CD4-positive, alpha-beta T cell (primary cell): Measurements from ENCODE around the gene EHHADH. TPM values are rescaled to one million over a fixed set of nuclear protein-coding genes. Genes with fewer than 3 reads are reported as not detected.
"Not testable (repeated sequence)": the region's sequence is repeated elsewhere in the genome, so short reads cannot be mapped to it uniquely, and the experiment has no call there.

Experiments used
- ATAC-seq: fragments of 200-7000 bp; cut with Tn5 transposase; one replicate; pipeline ENCODE4 v1.10.0; 2022; ENCODE audit warnings: mild to moderate bottlenecking; ENCODE audit not compliant: poor library complexity
- CTCF ChIA-PET: fragments of 350-600 bp; sonication (Branson Sonifier 250); formaldehyde crosslinking; loops from one replicate; lab custom pipeline; 2021; ENCODE audit warnings: antibody characterized with exemption, inconsistent platforms; lab: Charles Lee
- POLR2A ChIA-PET: fragments of 350-600 bp; sonication (Branson Sonifier 250); formaldehyde crosslinking; loops from one replicate; lab custom pipeline; 2021; ENCODE audit warnings: antibody characterized with exemption, inconsistent platforms; lab: Charles Lee
- DNase-seq, 14 experiments: peaks; one replicate each; pipeline ENCODE4 v3.0.0-alpha.2; 2013 to 2020; ENCODE audit warnings: mixed read lengths in 2 of 14
- H3K27ac ChIP-seq, 2 donors: one replicate each; pipeline versions ENCODE4 v1.5.1 to v1.7.0; 2013; ENCODE audit warnings: low read length in 2 of 2, low read depth in 1 of 2, mild to moderate bottlenecking in 1 of 2
- H3K27me3 ChIP-seq, 2 experiments: 1 replicate in 1 of 2; 2 replicates in 1 of 2; pipeline versions ENCODE4 v1.6.1 to v1.7.0; 2013; ENCODE audit warnings: low read length in 2 of 2, control low read depth in 1 of 2, mild to moderate bottlenecking in 1 of 2, moderate library complexity in 1 of 2; ENCODE audit not compliant: insufficient read depth in 2 of 2, control insufficient read depth in 1 of 2
- H3K36me3 ChIP-seq: one replicate; pipeline ENCODE4 v1.6.1; 2013; ENCODE audit warnings: low read length, control low read depth; ENCODE audit not compliant: insufficient read depth
- H3K4me1 ChIP-seq: one replicate; pipeline ENCODE4 v1.6.1; 2013; ENCODE audit warnings: low read length, control low read depth; ENCODE audit not compliant: insufficient read depth
- H3K4me3 ChIP-seq: one replicate; pipeline ENCODE4 v1.5.1; 2013; ENCODE audit warnings: mild to moderate bottlenecking, low read length, moderate library complexity
- H3K9me3 ChIP-seq, 2 experiments: 1 replicate in 1 of 2; 2 replicates in 1 of 2; pipeline versions ENCODE4 v1.6.1 to v1.7.0; 2013; ENCODE audit warnings: low read length in 2 of 2, mild to moderate bottlenecking in 2 of 2, control low read depth in 1 of 2, moderate library complexity in 1 of 2; ENCODE audit not compliant: control insufficient read depth in 1 of 2, insufficient read depth in 1 of 2
- H3K27ac Mint-ChIP-seq: one replicate; pipeline ENCODE4 v1.8.0; 2020; ENCODE audit warnings: mixed read lengths
- H3K27me3 Mint-ChIP-seq: one replicate; pipeline ENCODE4 v1.8.0; 2021; ENCODE audit warnings: mixed read lengths
- H3K36me3 Mint-ChIP-seq: one replicate; pipeline ENCODE4 v1.8.0; 2021; ENCODE audit warnings: low read depth, mixed read lengths
- H3K4me1 Mint-ChIP-seq: one replicate; pipeline ENCODE4 v1.8.0; 2021; ENCODE audit warnings: low read depth, mixed read lengths
- H3K4me3 Mint-ChIP-seq: one replicate; pipeline ENCODE4 v1.8.0; 2020; ENCODE audit warnings: mild to moderate bottlenecking, mixed read lengths
- H3K9me3 Mint-ChIP-seq: one replicate; pipeline ENCODE4 v1.8.0; 2020; ENCODE audit warnings: mixed read lengths
- CTCF ChIP-seq: fragments of 200-600 bp; IDR thresholded peaks from one replicate; pipeline ENCODE4 v1.8.0; 2022; ENCODE audit warnings: antibody characterized with exemption, mild to moderate bottlenecking
- intact Hi-C, 2 experiments: fragments of 100-400 bp; cut with DNase I in 1 of 2; cut with micrococcal nuclease in 1 of 2; formaldehyde crosslinking; loops; one replicate each; pipeline versions ENCODE4 v1.15.1 to v1.9.0; 2023 to 2025; cut with DNase I, micrococcal nuclease
- total RNA-seq, 174 experiments: library from RNA in 2 of 174; stranded (reverse) in 2 of 174; gene quantifications; one replicate each; pipeline ENCODE4 v1.2.3 and lab custom pipeline; 2021 to 2026

EHHADH gene
- total RNA-seq, 2 experiments from 2014 or later: 0.11 to 0.52 TPM

GRCh38 chr3:185233328-185233727 lies 20.5 kb downstream of the EHHADH start:
- Mint-ChIP-seq H3K27me3 (no peaks in the 10 kb centered on the region), H3K36me3 (peaks cover 4% of the 10 kb centered on the region), H3K9me3 (peaks cover 5% of the 10 kb centered on the region), H3K27ac (no peak overlapping the region), H3K4me1 (no peaks in the 10 kb centered on the region), H3K4me3 (no peak overlapping the region)
- no peaks in the 10 kb centered on the region for H3K4me1 ChIP-seq
- no peak for ATAC-seq
- H3K4me3 ChIP-seq: no peak overlapping the region
- H3K9me3 ChIP-seq: peaks cover 16 to 20% of the 10 kb centered on the region in 2 experiments
- DNase-seq: no peak
- H3K27me3 ChIP-seq: no peaks in the 10 kb centered on the region
- ChIA-PET CTCF (no interaction called here), POLR2A (no interaction called here)
- no peaks in the 10 kb centered on the region for H3K36me3 ChIP-seq
- intact Hi-C loops: no loop called here
- no peak overlapping the region for H3K27ac ChIP-seq
- TF ChIP-seq CTCF: no peak

GRCh38 chr3:185226526-185226925 lies 27.3 kb downstream of the EHHADH start:
- H3K27me3 ChIP-seq, H3K4me3 Mint-ChIP-seq, H3K4me1 Mint-ChIP-seq, H3K9me3 Mint-ChIP-seq, H3K27ac Mint-ChIP-seq, H3K27me3 Mint-ChIP-seq, H3K9me3 ChIP-seq, H3K4me3 ChIP-seq, CTCF ChIA-PET, H3K27ac ChIP-seq, DNase-seq, H3K4me1 ChIP-seq, ATAC-seq, POLR2A ChIA-PET, H3K36me3 Mint-ChIP-seq, H3K36me3 ChIP-seq, intact Hi-C loops: not testable (repeated sequence)

GRCh38 chr3:185225523-185225922 lies 28.3 kb downstream of the EHHADH start:
- ATAC-seq: no peak

More at GRCh38 chr3:185225523-185225922, 28.3 kb downstream of the EHHADH start:
- Histone ChIP-seq H3K4me1 (no peaks in the 10 kb centered on the region), H3K27me3 (no peaks in the 10 kb centered on the region), H3K27ac (no peak overlapping the region), H3K36me3 (no peaks in the 10 kb centered on the region), H3K4me3 (no peak overlapping the region), H3K9me3 (no peaks in the 10 kb centered on the region)
- Mint-ChIP-seq H3K9me3 (no peaks in the 10 kb centered on the region), H3K27ac (no peak overlapping the region), H3K4me1 (no peaks in the 10 kb centered on the region), H3K4me3 (no peak overlapping the region), H3K27me3 (peaks cover 8% of the 10 kb centered on the region), H3K36me3 (no peaks in the 10 kb centered on the region)
- DNase-seq: no peak
- ChIA-PET CTCF (no interaction called here), POLR2A (no interaction called here)
- TF ChIP-seq CTCF: no peak
- intact Hi-C loops: no loop called here
